PC-3 (cell line): ENCODE measurements around the gene PPIF. TPM values are rescaled to one million over a fixed set of nuclear protein-coding genes. Genes with fewer than 3 reads are reported as not detected.

ENCODE experiments used
- ATAC-seq: fragments of 200-7000 bp; cut with Tn5 transposase; 2 replicates; pipeline ENCODE4 v1.9.1; 2020; ENCODE audit warnings: mild to moderate bottlenecking, moderate library complexity
- BruUV-seq: library from RNA; stranded (reverse); fragments of 400-500 nt; replicated peaks from 2 replicates; lab custom pipeline; 2021; lab: Mats Ljungman, UMichigan
- CTCF ChIA-PET: fragments of 300-600 bp; sonication (Branson Sonifier 250); formaldehyde crosslinking; loops from one replicate; lab custom pipeline; 2022; ENCODE audit warnings: antibody characterized with exemption; lab: Charles Lee
- POLR2A ChIA-PET: fragments of 300-600 bp; sonication (Branson Sonifier 250); formaldehyde crosslinking; loops from one replicate; lab custom pipeline; 2022; ENCODE audit warnings: antibody characterized with exemption; ENCODE audit not compliant: unreplicated experiment; lab: Charles Lee
- DNase-seq: peaks from one replicate; pipeline ENCODE4 v3.0.0-alpha.2; 2015
- H2AFZ ChIP-seq: fragments of 300-600 bp; sonication (generic); 2 replicates; pipeline ENCODE4 v1.6.0; 2016; ENCODE audit warnings: antibody characterized with exemption, low read length
- H3F3A ChIP-seq: fragments of 300-600 bp; sonication (generic); one replicate; pipeline ENCODE4 v1.6.0; 2017; ENCODE audit warnings: antibody characterized with exemption, low read length, control low read depth, mild to moderate bottlenecking; ENCODE audit not compliant: unreplicated experiment
- H3K27ac ChIP-seq: fragments of 300-600 bp; sonication (generic); 2 replicates; pipeline ENCODE4 v1.5.1; 2016; ENCODE audit warnings: mild to moderate bottlenecking, low read length
- H3K27me3 ChIP-seq: fragments of 300-600 bp; sonication (generic); 2 replicates; pipeline ENCODE4 v1.6.1; 2016; ENCODE audit warnings: low read length, mixed read lengths
- H3K36me3 ChIP-seq: fragments of 300-600 bp; sonication (generic); 2 replicates; pipeline ENCODE4 v1.6.1; 2016; ENCODE audit warnings: low read depth, mixed run types, low read length, mixed read lengths
- H3K4me1 ChIP-seq: fragments of 300-600 bp; sonication (generic); 2 replicates; pipeline ENCODE4 v1.5.1; 2016; ENCODE audit warnings: low read length; ENCODE audit not compliant: insufficient read depth
- H3K4me2 ChIP-seq: fragments of 300-600 bp; sonication (generic); 2 replicates; pipeline ENCODE4 v1.6.0; 2016; ENCODE audit warnings: low read length
- H3K4me3 ChIP-seq: fragments of 300-600 bp; sonication (generic); 2 replicates; pipeline ENCODE4 v1.5.1; 2016; ENCODE audit warnings: mild to moderate bottlenecking, low read length, mixed read lengths
- H3K79me2 ChIP-seq: fragments of 300-600 bp; sonication (generic); 2 replicates; pipeline ENCODE4 v1.6.1; 2017; ENCODE audit warnings: low read length, mixed read lengths
- H3K9ac ChIP-seq: fragments of 300-600 bp; sonication (generic); 2 replicates; pipeline ENCODE4 v1.6.0; 2016; ENCODE audit warnings: mild to moderate bottlenecking, low read length
- H3K9me2 ChIP-seq: fragments of 300-600 bp; sonication (generic); replicated peaks from 2 replicates; pipeline ENCODE4 v1.6.1; 2016; ENCODE audit warnings: mixed run types, low read length, mixed read lengths
- H3K9me3 ChIP-seq: fragments of 300-600 bp; sonication (generic); 2 replicates; pipeline ENCODE4 v1.6.1; 2016; ENCODE audit warnings: low read length, mixed read lengths
- H4K20me1 ChIP-seq: fragments of 300-600 bp; sonication (generic); 2 replicates; pipeline ENCODE4 v1.6.1; 2016; ENCODE audit warnings: low read length, mixed read lengths
- CTCF ChIP-seq: fragments of 300-600 bp; sonication (generic); conservative IDR thresholded peaks from 2 replicates; pipeline ENCODE4 v1.5.1; 2017; ENCODE audit warnings: antibody characterized with exemption, low read depth, mild to moderate bottlenecking, low read length
- EZH2 ChIP-seq: fragments of 300-600 bp; sonication (generic); IDR thresholded peaks from one replicate; pipeline ENCODE4 v1.6.1; 2017; ENCODE audit warnings: antibody characterized with exemption, mild to moderate bottlenecking, low read length; ENCODE audit not compliant: unreplicated experiment
- EZH2phosphoT487 ChIP-seq: fragments of 300-600 bp; sonication (generic); IDR thresholded peaks from 2 replicates; pipeline ENCODE4 v1.6.1; 2018; ENCODE audit warnings: mild to moderate bottlenecking, antibody characterized with exemption, low read length, borderline replicate concordance
- intact Hi-C: fragments of 100-400 bp; cut with micrococcal nuclease; formaldehyde crosslinking; loops from 2 replicates; pipeline ENCODE4 v1.9.0; 2023
- total RNA-seq: library from RNA; depleted of rRNA; stranded (reverse); fragments of >200 nt; gene quantifications from 2 replicates; pipeline ENCODE4 v1.2.3, GENCODE V29; 2014

Gene PPIF
- total RNA-seq, 1 experiment from 2014 or later, result 381 TPM

GRCh38 chr10:79342811-79343561 lies 4.3 kb upstream of the PPIF start:
- intact Hi-C loops, result no loop called here
- no peak overlapping the region for H3K4me3 ChIP-seq
- no peak for ATAC-seq
- H2AFZ ChIP-seq, result no peak overlapping the region
- no peaks in the 10 kb centered on the region for H3K27me3 ChIP-seq
- H3K4me1 ChIP-seq, result peaks cover 12% of the 10 kb centered on the region
- DNase-seq, result peak; percentile 61
- ChIA-PET CTCF (interaction anchor here (1.3 kb wide), 1 partner anchor 32 kb away, joined by 7 read pairs; no protein-coding TSS in a partner anchor), POLR2A (interaction anchor here (0.5 to 0.8 kb wide), 2 partner anchors 45 to 799 kb away, joined by 3 to 7 read pairs; no protein-coding TSS in a partner anchor)
- TF ChIP-seq CTCF, result no peak
- no peak for TF ChIP-seq EZH2
- no peak for TF ChIP-seq EZH2phosphoT487
- H3F3A ChIP-seq, result no peaks in the 10 kb centered on the region
- no peak overlapping the region for H3K4me2 ChIP-seq
- H3K9me2 ChIP-seq, result no peaks in the 10 kb centered on the region
- no peak overlapping the region for H3K9ac ChIP-seq
- H3K79me2 ChIP-seq, result peaks cover 7% of the 10 kb centered on the region
- no peak overlapping the region for H3K27ac ChIP-seq
- H4K20me1 ChIP-seq, result peaks cover 3% of the 10 kb centered on the region
- no peaks in the 10 kb centered on the region for H3K36me3 ChIP-seq
- H3K9me3 ChIP-seq, result no peaks in the 10 kb centered on the region
- no TSS peak for BruUV-seq

- H3K9ac ChIP-seq, result no peak overlapping the region
- no TSS peak for BruUV-seq
- no peak for TF ChIP-seq EZH2phosphoT487
- TF ChIP-seq CTCF, result no peak
- no peak for TF ChIP-seq EZH2
- intact Hi-C loops, result no loop called here
- peaks cover 19% of the 10 kb centered on the region for H4K20me1 ChIP-seq
- no peaks in the 10 kb centered on the region for H3K9me3 ChIP-seq
- no peak for DNase-seq
- H3K79me2 ChIP-seq, result peaks cover 24% of the 10 kb centered on the region
- peaks cover 29% of the 10 kb centered on the region for H3K4me1 ChIP-seq
- no peaks in the 10 kb centered on the region for H3K9me2 ChIP-seq
- no peak overlapping the region for H3K4me2 ChIP-seq
- ChIA-PET POLR2A (no interaction called here), CTCF (interaction anchor here (0.6 to 1.7 kb wide), 5 partner anchors 13 to 274 kb away, joined by 3 to 6 read pairs (median 3); no protein-coding TSS in a partner anchor)
- ATAC-seq, result no peak
- no peaks in the 10 kb centered on the region for H3F3A ChIP-seq
- H2AFZ ChIP-seq, result no peak overlapping the region
- peaks cover 15% of the 10 kb centered on the region for H3K36me3 ChIP-seq
- H3K27me3 ChIP-seq, result no peaks in the 10 kb centered on the region
- H3K4me3 ChIP-seq, result no peak overlapping the region
- no peak overlapping the region for H3K27ac ChIP-seq
Measured at GRCh38 chr10:79344502-79345195, 2.6 kb upstream of the PPIF start.
